GM12892 (cell line): ENCODE results near the gene WNT5A.

Experiments
- POLR2A ChIP-seq: IDR thresholded peaks from 2 replicates; pipeline ENCODE4 v1.6.1; 2011; ENCODE audit warnings: low read depth, low read length, control low read depth
- POLR2AphosphoS5 ChIP-seq: IDR thresholded peaks from 2 replicates; pipeline ENCODE4 v1.6.1; 2011; ENCODE audit warnings: low read depth, low read length, control low read depth

DNA sequence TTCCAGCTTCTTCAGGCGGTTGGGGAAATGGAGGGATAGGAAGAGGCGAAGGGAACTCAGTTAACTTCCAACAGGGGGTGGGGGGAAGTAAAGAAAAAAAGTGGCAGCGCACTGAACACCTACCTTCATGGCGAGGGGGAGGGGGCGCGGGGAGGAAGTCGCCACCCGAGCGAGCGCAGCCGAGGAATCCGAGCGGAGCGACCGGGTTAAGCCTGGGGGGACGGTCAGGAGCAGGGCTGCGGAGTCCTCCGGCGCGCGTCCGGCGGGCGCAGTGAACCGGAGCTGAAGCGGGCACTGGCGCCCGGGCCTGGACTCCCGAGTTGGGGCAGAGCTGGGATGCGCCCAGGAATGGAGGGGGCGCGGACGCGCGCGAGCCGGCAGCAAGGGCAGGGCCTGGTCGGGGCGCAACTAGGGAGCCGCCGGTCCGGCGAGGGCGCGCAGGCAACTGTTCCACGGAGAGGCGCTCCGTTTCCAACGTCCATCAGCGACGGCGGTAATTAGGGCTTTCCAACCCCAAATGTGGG, at the start of gene WNT5A:
- no peak for TF ChIP-seq POLR2A
- TF ChIP-seq POLR2AphosphoS5 = no peak
